ENCODE results near the gene CUX1.

The CUX1 gene

GRCh38 chr7:101922631-101923601 lies 105.5 kb downstream of the CUX1 start:
- no peak overlapping the region for H3K4me3 ChIP-seq (ENCODE audit: low read depth, low read length)
- no peak for DNase-seq (ENCODE audit: low read depth)
- TF ChIP-seq, protein P1, sequence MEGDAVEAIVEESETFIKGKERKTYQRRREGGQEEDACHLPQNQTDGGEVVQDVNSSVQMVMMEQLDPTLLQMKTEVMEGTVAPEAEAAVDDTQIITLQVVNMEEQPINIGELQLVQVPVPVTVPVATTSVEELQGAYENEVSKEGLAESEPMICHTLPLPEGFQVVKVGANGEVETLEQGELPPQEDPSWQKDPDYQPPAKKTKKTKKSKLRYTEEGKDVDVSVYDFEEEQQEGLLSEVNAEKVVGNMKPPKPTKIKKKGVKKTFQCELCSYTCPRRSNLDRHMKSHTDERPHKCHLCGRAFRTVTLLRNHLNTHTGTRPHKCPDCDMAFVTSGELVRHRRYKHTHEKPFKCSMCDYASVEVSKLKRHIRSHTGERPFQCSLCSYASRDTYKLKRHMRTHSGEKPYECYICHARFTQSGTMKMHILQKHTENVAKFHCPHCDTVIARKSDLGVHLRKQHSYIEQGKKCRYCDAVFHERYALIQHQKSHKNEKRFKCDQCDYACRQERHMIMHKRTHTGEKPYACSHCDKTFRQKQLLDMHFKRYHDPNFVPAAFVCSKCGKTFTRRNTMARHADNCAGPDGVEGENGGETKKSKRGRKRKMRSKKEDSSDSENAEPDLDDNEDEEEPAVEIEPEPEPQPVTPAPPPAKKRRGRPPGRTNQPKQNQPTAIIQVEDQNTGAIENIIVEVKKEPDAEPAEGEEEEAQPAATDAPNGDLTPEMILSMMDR (IDR thresholded peaks at IDR 0.05; ENCODE audit: control insufficient read depth, extremely low read depth, insufficient read depth) = no peak

GRCh38 chr7:101923602-101923985 lies 106.2 kb downstream of the CUX1 start:
- TF ChIP-seq, protein P1 (IDR thresholded peaks at IDR 0.05; ENCODE audit: control insufficient read depth, extremely low read depth, insufficient read depth) = no peak
- H3K4me3 ChIP-seq (ENCODE audit: low read depth, low read length) = no peak overlapping the region
- DNase-seq (ENCODE audit: low read depth) = no peak

GRCh38 chr7:101924171-101924570 lies 106.7 kb downstream of the CUX1 start:
- no peak overlapping the region for H3K4me3 ChIP-seq (ENCODE audit: low read depth, low read length)
- DNase-seq (ENCODE audit: low read depth) = no peak
- TF ChIP-seq, protein P1 (IDR thresholded peaks at IDR 0.05; ENCODE audit: control insufficient read depth, extremely low read depth, insufficient read depth) = no peak

- DNase-seq (ENCODE audit: low read depth) = no peak
- TF ChIP-seq, protein P1 (IDR thresholded peaks at IDR 0.05; ENCODE audit: control insufficient read depth, extremely low read depth, insufficient read depth) = no peak
Measured at GRCh38 chr7:101926265-101926664, 108.8 kb downstream of the CUX1 start.

GRCh38 chr7:101927389-101927788 lies 110.0 kb downstream of the CUX1 start:
- TF ChIP-seq, protein P1 (IDR thresholded peaks at IDR 0.05; ENCODE audit: control insufficient read depth, extremely low read depth, insufficient read depth) = no peak

More at GRCh38 chr7:101926265-101926664, 108.8 kb downstream of the CUX1 start:
- no peak overlapping the region for H3K4me3 ChIP-seq (ENCODE audit: low read depth, low read length)

DNA sequence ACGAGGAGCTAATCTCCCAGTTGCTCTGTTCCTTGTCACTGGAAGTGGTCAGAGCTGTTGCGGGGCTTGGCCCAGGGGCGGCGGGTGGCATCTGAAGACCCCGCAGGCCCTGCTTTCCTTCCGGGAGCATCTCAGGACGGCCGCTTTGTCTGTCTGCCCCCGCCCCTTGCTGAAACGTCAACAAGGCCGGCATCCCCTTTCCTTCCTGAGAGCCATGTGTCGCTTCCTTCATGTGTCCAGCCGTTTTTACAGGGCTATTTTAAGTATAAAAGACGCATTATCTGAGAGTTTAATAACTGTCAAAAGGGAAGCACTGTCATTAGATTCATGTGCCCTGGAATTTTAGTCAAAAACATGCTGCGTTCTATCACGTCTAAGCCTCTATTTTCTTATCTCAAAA lies 110.4 kb downstream of the CUX1 start:
- no peak overlapping the region for H3K4me3 ChIP-seq (ENCODE audit: low read depth, low read length)
- DNase-seq (ENCODE audit: low read depth) = no peak

More at GRCh38 chr7:101927389-101927788, 110.0 kb downstream of the CUX1 start:
- DNase-seq (ENCODE audit: low read depth) = no peak
- no peak overlapping the region for H3K4me3 ChIP-seq (ENCODE audit: low read depth, low read length)

More for the DNA sequence above, 110.4 kb downstream of the CUX1 start:
- TF ChIP-seq, protein P1 (IDR thresholded peaks at IDR 0.05; ENCODE audit: control insufficient read depth, extremely low read depth, insufficient read depth) = no peak
